Activated T-cell treated with anti-CD3 and anti-CD28 coated beads, Interleukin-2, amount 50 U/mL, for 48 hours (primary cell): ENCODE results near the gene SFXN5.

Experiments
- DNase-seq, 2 experiments: peaks; one replicate each; pipeline ENCODE4 v3.0.0-alpha.2; 2020

SFXN5 gene

GRCh38 chr2:72972352-72973136 is 99.0 kb downstream of the SFXN5 start:
- no peak for DNase-seq

DNA sequence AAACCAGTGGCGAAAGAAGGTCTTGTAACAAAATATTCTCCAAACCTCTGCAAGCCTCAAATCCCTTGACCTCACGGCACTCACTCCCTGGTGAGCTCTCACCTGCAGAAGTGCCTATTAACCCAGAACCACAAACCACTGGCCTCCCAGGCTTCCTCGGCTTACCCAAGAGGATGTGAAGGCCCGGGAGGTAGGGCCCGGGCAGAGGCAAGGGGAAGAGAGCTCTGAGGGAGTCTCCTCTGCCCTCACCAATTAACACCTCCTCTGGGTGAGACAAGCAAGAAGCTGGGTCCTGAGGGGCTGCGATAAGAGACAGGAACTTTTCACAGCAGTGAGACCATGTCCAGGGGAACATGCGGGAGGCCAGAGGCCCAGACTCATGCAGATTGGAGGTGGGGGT is 100.5 kb downstream of the SFXN5 start:
- DNase-seq: no peak

DNA sequence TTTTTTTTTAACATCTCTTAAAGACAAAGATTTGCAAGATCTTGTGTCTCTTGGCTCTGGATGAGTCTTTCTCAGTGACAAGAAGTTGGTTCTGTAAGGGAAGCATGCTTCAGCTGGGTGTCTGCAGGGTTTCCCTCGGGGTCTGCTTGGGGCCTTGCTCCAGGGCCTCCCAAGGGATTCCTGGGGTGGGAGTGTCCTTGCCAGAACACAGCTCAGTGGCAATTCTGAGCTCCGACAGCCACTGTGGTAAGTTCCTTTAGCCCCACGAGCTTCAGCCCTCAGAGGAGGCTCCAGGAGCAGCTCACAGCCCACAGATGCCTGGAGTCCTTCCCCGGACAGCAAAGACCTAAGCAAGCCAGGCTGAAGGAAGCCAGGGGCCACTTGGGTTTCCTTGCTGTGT is 101.8 kb downstream of the SFXN5 start:
- DNase-seq: no peak

GRCh38 chr2:72968286-72968685 is 103.2 kb downstream of the SFXN5 start:
- no peak for DNase-seq

DNA sequence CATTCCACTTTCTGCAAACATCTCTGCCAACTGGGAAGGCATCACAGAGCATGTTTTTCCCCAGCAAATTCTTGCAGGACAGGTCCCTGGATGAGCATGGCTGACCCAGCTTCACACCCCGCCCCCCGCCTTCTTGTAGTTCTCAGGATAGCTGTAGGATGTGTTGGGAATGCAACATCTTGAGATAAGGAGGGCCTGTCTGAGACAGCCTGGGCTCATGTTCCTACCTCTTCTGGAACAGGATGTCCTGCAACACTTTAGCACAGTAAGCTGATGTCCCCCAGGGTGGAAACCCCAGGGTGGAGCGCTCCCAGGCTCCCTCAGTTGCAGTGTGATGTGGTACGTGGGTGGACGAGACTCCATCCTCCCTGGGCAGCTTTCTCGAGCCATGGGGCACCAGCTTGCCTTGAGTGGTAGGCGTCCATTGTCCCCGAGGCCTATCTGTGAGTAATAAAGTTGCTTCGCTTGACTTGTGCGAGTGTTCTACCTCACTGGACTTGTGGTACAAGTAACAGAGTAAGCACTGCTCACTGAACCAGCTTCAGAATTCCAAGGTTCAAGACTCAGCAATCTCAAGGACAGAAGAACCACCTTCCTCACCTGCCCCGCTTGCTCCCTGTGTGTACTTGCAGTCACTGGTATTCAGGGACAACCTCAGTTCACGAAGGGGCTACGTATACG is 105.6 kb downstream of the SFXN5 start:
- DNase-seq: no peak

DNA sequence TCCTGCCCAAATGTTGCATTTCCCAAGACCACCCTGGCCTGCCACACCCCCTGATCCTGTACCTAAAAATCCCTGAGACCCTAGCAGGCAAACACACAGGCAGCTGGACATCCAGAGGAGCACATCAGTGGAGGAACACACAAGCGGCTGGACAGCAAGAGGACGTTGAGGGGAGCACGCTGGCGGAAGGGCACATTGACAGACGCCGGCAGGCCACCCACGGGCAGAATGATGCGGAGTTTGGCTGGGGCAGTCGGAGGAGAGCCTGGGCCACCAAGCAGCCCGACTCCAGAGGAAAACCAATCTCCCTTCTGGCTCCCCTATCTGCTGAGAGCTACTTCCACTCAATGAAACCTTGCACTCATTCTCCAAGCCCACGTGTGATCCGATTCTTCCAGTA is 106.5 kb downstream of the SFXN5 start:
- DNase-seq: no peak

GRCh38 chr2:72964146-72964525 is 107.4 kb downstream of the SFXN5 start:
- DNase-seq: no peak

- DNase-seq: no peak
Observed at GRCh38 chr2:72963423-72964145, 107.9 kb downstream of the SFXN5 start.

DNA sequence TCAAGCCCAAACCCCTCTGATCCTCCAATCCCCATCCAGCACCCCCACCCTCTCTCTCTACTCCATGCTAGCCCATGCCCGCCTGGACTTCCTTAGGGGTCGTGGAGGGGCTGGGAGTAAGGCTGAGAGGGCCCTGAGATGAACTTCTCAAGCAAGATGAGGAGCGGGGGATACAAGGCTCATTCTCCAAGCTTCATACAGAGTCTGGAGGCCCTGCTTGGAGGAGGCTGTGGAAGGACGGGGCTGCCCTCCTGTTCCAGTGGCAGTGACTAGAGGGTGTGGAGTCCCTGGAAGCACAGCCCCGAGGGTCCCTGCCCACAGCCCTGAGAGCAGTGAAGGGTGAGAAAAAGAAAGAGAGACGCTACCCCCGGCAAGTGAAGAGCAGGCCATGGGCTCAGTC is 108.6 kb downstream of the SFXN5 start:
- DNase-seq: no peak

- no peak for DNase-seq
Observed at GRCh38 chr2:72961853-72962468, 109.6 kb downstream of the SFXN5 start.

DNA sequence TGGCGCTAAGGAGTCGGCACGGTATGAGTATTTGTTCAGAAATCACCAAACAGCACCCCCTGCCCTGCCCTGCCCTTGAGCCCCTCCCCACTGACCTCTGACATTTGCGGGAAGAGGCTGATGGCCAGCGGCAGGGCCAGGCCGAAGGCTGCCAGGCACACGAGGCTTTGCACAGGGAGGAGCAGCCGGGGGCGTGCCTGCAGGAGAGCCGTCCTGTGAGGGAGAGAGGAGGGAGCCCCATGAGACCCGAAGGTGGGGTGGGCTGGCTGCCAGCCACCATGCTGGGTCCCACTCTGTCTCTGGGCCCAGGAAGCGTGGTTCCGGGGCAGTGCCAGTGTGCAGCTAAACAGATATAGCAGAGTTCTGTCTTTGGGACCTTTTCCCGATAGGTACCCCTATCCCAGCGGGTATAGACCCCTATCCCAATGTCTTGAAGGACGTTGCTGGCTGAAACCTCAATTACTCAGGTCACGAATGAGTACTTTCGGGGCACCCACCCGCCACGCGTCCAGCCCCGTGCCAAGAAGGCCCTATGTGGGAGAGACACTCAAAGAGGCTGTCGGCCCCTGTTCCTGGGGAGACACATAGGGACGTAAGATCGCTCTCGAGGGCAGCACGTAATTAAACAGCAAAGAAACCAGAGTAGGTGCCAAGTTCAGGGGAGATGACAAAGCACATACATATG is 110.3 kb downstream of the SFXN5 start:
- DNase-seq: no peak

GRCh38 chr2:72959995-72960981 is 111.2 kb downstream of the SFXN5 start:
- DNase-seq: no peak

GRCh38 chr2:72959554-72959953 is 112.0 kb downstream of the SFXN5 start:
- DNase-seq: no peak

DNA sequence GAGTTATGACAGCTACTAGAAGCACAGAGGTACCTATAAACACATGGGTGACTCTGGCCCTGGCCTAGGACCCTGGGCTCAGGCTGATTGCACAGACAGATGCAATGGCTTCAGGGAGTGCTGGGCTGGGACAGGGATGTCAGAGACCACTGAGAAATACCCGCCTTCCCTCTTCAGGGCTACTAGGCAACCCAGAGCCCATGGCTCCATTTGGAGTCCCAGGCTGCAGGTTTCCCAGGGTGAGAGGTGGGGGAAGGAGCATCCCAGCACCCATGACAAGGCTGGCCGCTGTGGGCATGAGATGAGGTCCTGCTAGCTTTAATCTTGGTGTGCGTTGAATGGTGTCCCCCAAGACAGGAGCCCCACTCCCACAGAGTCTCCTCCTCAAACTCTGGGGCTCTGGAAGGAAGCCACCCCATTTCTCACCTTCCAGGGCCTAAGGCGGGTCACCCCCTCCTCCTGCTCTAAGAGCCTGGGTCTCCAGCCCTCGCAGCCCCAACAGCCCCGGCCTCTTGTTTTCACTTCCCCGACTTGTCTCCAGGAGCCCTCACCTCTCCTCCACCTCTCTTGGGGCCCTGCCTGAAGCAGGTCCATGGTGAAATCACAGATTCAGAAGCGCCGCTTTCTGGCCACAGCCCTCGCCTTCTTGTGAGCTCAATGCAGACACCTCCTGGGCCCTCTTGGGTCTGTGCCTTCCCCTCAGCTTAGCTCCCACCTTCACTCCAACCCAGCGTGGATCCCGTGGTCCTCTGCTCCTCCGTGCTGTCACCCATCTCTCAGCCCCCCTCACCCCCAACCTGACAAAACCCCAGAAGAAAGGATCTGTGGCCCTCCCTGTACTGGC is 112.7 kb downstream of the SFXN5 start:
- no peak for DNase-seq

- no peak for DNase-seq
Observed at GRCh38 chr2:72956936-72957335, 114.6 kb downstream of the SFXN5 start.

DNA sequence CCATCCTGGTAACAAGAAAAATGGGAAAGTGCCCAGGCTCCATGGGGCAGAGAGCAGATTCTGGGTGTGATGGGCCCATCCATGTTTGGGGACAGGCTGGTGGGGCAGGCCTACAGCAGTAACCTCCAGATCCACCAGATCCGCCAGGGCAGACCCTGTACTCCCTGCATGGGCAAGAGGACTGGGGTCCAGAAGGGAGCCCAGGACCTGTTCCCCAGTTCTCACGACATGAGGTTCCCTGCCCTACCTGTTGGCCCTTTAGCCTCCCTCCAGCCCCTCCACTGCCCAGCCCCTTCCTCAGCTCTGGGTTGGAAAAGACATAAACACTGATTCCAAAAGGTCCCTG is 115.5 kb downstream of the SFXN5 start:
- no peak for DNase-seq

GRCh38 chr2:72955228-72956049 is 116.1 kb downstream of the SFXN5 start:
- no peak for DNase-seq

DNA sequence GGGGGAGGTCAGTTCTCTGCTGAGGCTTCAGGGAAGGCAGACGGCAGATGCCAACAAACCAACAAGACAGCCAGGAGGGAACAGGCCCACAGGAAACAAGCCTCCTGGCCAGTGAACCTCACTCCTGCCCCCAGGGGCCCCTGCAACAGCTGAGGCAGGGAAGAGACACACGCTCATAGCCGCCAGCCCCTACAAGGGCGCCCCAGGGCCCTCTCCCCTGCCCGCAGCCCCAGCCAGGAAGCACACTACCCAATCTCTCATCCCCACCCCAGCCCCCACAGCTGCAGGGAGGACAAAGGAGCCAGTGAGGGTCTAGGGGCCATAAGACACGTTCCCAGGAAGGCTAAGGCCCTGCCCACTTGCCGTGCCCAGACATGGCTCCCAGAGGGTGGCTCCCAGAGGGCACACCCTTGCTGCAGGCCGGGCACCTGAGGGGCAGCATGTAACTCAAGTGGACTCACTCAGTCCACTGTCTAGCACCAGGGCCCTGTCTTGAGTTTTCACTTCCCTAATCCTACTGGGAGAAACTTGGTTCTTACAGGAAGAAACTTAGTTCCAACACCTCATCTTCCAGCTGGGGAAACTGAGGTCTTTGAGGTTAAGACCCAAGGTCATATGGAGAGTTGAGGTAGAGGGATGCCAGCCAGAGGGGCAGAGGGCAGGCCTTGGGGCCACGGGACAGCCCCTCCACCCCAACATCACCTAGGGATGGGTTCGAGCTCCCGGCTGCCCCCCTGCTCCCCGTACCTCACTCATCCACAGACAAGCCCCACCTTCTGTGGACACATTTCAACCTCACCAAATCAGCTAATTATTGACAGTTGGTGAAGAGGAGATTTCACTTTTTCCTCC is 116.9 kb downstream of the SFXN5 start:
- DNase-seq: no peak

DNA sequence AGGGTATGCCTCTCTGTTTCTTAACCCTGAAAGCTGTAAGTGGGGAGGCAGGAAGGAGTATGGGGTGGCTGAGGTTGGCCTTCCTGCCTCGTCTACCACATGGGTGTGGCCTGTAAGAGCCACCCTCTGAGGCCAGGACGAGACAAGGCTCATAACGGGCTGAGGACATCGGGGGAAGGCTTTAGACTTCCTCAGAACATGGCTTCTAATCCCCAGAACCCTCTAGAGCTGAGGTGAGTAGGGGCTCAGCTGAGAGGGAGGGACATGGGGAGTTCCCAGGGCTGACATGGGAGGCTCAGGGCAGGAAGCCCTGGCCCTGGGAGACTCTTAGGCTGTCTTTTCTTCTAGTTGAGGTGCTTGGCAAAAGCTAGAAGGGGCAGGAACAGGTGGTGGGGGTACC is 117.5 kb downstream of the SFXN5 start:
- DNase-seq: peak in 1 of 2 experiments; percentile 35
